ENCODE data around the gene PCNP.
"Not testable (repeated sequence)": the region's sequence is repeated elsewhere in the genome, so short reads cannot be mapped to it uniquely, and the experiment has no call there.

Gene PCNP

DNA sequence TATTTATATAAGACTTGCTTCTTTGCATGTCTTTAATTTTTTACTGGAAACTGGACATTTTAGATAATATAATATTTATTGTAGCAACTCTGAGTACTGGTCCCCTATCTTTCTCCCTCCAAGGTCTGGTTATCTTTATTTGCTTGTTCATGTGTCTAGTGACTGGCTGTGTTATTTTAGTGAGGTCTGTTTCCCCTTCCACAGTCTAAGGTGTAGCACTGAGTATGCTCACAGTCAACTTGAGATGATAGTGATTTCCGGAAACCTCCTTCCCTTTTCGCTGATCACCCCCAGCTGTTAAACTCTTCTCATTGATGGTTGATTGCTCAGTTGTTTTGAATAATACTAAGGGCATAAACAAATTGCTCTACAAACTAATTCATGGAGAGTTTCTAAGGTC is 37.0 kb downstream of the PCNP start:
- Histone ChIP-seq H3K27me3 (replicated peaks; ENCODE audit: control insufficient read depth, insufficient read depth, low read length, poor library complexity, severe bottlenecking) (no peaks in the 10 kb centered on the region), H3K9me3 (ENCODE audit: control insufficient read depth, low read length) (no peaks in the 10 kb centered on the region), H3K27ac (ENCODE audit: insufficient read depth, low read length, poor library complexity, severe bottlenecking) (no peak overlapping the region), H3K4me3 (ENCODE audit: insufficient read depth, low read depth, low read length, poor library complexity, severe bottlenecking) (no peak overlapping the region), H3K4me1 (ENCODE audit: control insufficient read depth, insufficient read depth, low read length, poor library complexity, severe bottlenecking) (no peaks in the 10 kb centered on the region), H3K36me3 (ENCODE audit: control insufficient read depth, insufficient read depth, low read length) (no peaks in the 10 kb centered on the region)
- DNase-seq = no peak

DNA sequence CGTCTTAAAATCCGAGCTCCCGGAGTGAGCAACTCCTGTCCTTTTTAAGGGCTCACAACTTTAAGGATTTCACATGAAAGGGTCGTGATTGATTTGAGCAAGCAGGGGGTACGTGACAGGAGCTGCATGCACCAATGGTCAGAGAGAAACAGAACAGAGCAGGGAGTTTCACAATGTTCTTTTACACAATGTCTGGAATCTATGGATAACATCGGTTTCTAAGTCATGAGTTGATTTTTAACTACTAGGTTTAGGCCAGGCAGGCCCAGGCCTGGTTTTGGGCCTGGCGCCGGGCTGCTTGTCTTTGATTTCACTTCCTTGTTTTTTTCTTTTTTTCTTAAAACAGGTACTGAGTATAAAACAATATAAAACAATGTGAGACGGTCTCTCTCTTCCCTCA is 39.0 kb downstream of the PCNP start:
- DNase-seq; H3K4me1 ChIP-seq (ENCODE audit: control insufficient read depth, insufficient read depth, low read length, poor library complexity, severe bottlenecking); H3K27me3 ChIP-seq (replicated peaks; ENCODE audit: control insufficient read depth, insufficient read depth, low read length, poor library complexity, severe bottlenecking); H3K4me3 ChIP-seq (ENCODE audit: insufficient read depth, low read depth, low read length, poor library complexity, severe bottlenecking); H3K27ac ChIP-seq (ENCODE audit: insufficient read depth, low read length, poor library complexity, severe bottlenecking); H3K9me3 ChIP-seq (ENCODE audit: control insufficient read depth, low read length); H3K36me3 ChIP-seq (ENCODE audit: control insufficient read depth, insufficient read depth, low read length): not testable (repeated sequence)

GRCh38 chr3:101615525-101615924 is 41.5 kb downstream of the PCNP start:
- Histone ChIP-seq H3K27ac (ENCODE audit: insufficient read depth, low read length, poor library complexity, severe bottlenecking) (no peak overlapping the region), H3K27me3 (replicated peaks; ENCODE audit: control insufficient read depth, insufficient read depth, low read length, poor library complexity, severe bottlenecking) (no peaks in the 10 kb centered on the region), H3K4me3 (ENCODE audit: insufficient read depth, low read depth, low read length, poor library complexity, severe bottlenecking) (no peak overlapping the region), H3K9me3 (ENCODE audit: control insufficient read depth, low read length) (no peaks in the 10 kb centered on the region), H3K36me3 (ENCODE audit: control insufficient read depth, insufficient read depth, low read length) (no peaks in the 10 kb centered on the region), H3K4me1 (ENCODE audit: control insufficient read depth, insufficient read depth, low read length, poor library complexity, severe bottlenecking) (no peaks in the 10 kb centered on the region)
- no peak for DNase-seq

- Histone ChIP-seq H3K36me3 (ENCODE audit: control insufficient read depth, insufficient read depth, low read length) (no peaks in the 10 kb centered on the region), H3K27me3 (replicated peaks; ENCODE audit: control insufficient read depth, insufficient read depth, low read length, poor library complexity, severe bottlenecking) (no peaks in the 10 kb centered on the region), H3K27ac (ENCODE audit: insufficient read depth, low read length, poor library complexity, severe bottlenecking) (no peak overlapping the region), H3K4me3 (ENCODE audit: insufficient read depth, low read depth, low read length, poor library complexity, severe bottlenecking) (no peak overlapping the region), H3K9me3 (ENCODE audit: control insufficient read depth, low read length) (no peaks in the 10 kb centered on the region), H3K4me1 (ENCODE audit: control insufficient read depth, insufficient read depth, low read length, poor library complexity, severe bottlenecking) (no peaks in the 10 kb centered on the region)
- no peak for DNase-seq
Observed at GRCh38 chr3:101617478-101617877, 43.5 kb downstream of the PCNP start.

DNA sequence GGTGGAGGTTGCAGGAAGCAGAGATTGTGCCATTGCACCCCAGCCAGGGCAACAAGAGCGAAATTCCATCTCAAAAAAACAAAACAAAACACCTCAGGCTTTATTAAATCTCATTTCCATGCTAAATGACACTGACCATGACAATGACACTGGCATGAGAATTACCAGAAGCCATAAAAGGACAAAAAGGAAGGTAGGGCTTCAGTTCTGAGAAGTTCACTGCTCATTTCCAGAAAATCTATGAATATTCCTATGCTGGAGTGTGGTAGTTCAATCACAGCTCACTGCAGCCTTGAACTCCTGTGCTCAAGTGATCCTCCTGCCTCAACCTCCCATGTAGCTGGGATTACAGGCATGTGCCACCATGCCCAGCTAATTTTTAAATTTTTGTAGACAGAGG is 44.7 kb downstream of the PCNP start:
- Histone ChIP-seq H3K9me3 (ENCODE audit: control insufficient read depth, low read length) (no peaks in the 10 kb centered on the region), H3K4me1 (ENCODE audit: control insufficient read depth, insufficient read depth, low read length, poor library complexity, severe bottlenecking) (no peaks in the 10 kb centered on the region), H3K27ac (ENCODE audit: insufficient read depth, low read length, poor library complexity, severe bottlenecking) (no peak overlapping the region), H3K27me3 (replicated peaks; ENCODE audit: control insufficient read depth, insufficient read depth, low read length, poor library complexity, severe bottlenecking) (no peaks in the 10 kb centered on the region), H3K36me3 (ENCODE audit: control insufficient read depth, insufficient read depth, low read length) (no peaks in the 10 kb centered on the region), H3K4me3 (ENCODE audit: insufficient read depth, low read depth, low read length, poor library complexity, severe bottlenecking) (no peak overlapping the region)
- no peak for DNase-seq

GRCh38 chr3:101619734-101620133 is 45.8 kb downstream of the PCNP start:
- H3K36me3 ChIP-seq (ENCODE audit: control insufficient read depth, insufficient read depth, low read length) = no peaks in the 10 kb centered on the region
- no peaks in the 10 kb centered on the region for H3K27me3 ChIP-seq (replicated peaks; ENCODE audit: control insufficient read depth, insufficient read depth, low read length, poor library complexity, severe bottlenecking)
- H3K9me3 ChIP-seq (ENCODE audit: control insufficient read depth, low read length) = no peaks in the 10 kb centered on the region
- no peak for DNase-seq
- no peaks in the 10 kb centered on the region for H3K4me1 ChIP-seq (ENCODE audit: control insufficient read depth, insufficient read depth, low read length, poor library complexity, severe bottlenecking)
- H3K4me3 ChIP-seq (ENCODE audit: insufficient read depth, low read depth, low read length, poor library complexity, severe bottlenecking) = no peak overlapping the region
- H3K27ac ChIP-seq (ENCODE audit: insufficient read depth, low read length, poor library complexity, severe bottlenecking) = no peak overlapping the region

GRCh38 chr3:101623656-101624055 is 49.7 kb downstream of the PCNP start:
- no peak for DNase-seq
- Histone ChIP-seq H3K27me3 (replicated peaks; ENCODE audit: control insufficient read depth, insufficient read depth, low read length, poor library complexity, severe bottlenecking) (no peaks in the 10 kb centered on the region), H3K36me3 (ENCODE audit: control insufficient read depth, insufficient read depth, low read length) (no peaks in the 10 kb centered on the region), H3K9me3 (ENCODE audit: control insufficient read depth, low read length) (no peaks in the 10 kb centered on the region), H3K27ac (ENCODE audit: insufficient read depth, low read length, poor library complexity, severe bottlenecking) (no peak overlapping the region), H3K4me1 (ENCODE audit: control insufficient read depth, insufficient read depth, low read length, poor library complexity, severe bottlenecking) (no peaks in the 10 kb centered on the region), H3K4me3 (ENCODE audit: insufficient read depth, low read depth, low read length, poor library complexity, severe bottlenecking) (no peak overlapping the region)

DNA sequence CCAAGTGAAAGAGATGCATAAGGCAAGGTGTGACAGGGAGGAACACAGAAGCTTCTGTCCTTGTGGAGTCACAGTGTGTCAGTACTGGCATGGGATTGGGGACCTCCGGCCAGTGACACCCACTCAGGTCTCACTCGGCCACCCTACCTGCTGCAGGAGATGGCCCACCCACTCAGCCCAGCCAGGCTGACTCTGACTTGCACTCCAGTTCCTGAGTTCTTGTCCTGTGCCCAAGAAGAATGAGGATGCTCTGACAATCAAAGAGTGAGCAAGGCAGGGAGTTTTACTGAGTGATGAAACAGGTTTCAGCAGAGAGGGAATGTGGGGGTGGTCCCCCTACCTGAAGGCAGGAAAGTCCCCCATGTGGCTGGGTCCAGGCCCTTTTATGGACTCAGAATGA is 50.9 kb downstream of the PCNP start:
- H3K36me3 ChIP-seq (ENCODE audit: control insufficient read depth, insufficient read depth, low read length) = no peaks in the 10 kb centered on the region
- DNase-seq = no peak

DNA sequence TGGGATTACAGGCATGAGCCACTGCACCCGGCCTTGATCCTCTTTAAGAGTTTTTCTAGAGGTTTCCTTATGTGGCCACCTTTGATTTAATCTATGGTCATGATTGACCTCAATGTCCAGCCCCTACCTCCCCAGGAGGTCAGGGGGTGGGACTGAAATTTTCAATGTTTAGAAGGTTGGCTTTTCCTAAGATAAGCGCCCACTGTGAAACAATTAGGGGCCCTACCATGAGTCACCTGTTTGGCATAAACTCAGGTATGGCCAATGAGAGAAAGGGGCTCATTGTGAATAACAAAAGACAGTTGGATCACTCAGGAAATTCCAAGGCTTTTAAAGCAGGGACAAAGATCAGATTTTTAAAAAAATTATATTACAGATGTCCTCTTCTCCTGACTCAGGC is 51.9 kb downstream of the PCNP start:
- Histone ChIP-seq H3K9me3 (ENCODE audit: control insufficient read depth, low read length) (no peaks in the 10 kb centered on the region), H3K36me3 (ENCODE audit: control insufficient read depth, insufficient read depth, low read length) (no peaks in the 10 kb centered on the region), H3K27ac (ENCODE audit: insufficient read depth, low read length, poor library complexity, severe bottlenecking) (no peak overlapping the region), H3K4me1 (ENCODE audit: control insufficient read depth, insufficient read depth, low read length, poor library complexity, severe bottlenecking) (no peaks in the 10 kb centered on the region), H3K27me3 (replicated peaks; ENCODE audit: control insufficient read depth, insufficient read depth, low read length, poor library complexity, severe bottlenecking) (no peaks in the 10 kb centered on the region), H3K4me3 (ENCODE audit: insufficient read depth, low read depth, low read length, poor library complexity, severe bottlenecking) (no peak overlapping the region)
- DNase-seq = no peak

More for the DNA sequence above, 50.9 kb downstream of the PCNP start:
- no peak overlapping the region for H3K4me3 ChIP-seq (ENCODE audit: insufficient read depth, low read depth, low read length, poor library complexity, severe bottlenecking)
- H3K4me1 ChIP-seq (ENCODE audit: control insufficient read depth, insufficient read depth, low read length, poor library complexity, severe bottlenecking) = no peaks in the 10 kb centered on the region
- no peaks in the 10 kb centered on the region for H3K27me3 ChIP-seq (replicated peaks; ENCODE audit: control insufficient read depth, insufficient read depth, low read length, poor library complexity, severe bottlenecking)
- H3K27ac ChIP-seq (ENCODE audit: insufficient read depth, low read length, poor library complexity, severe bottlenecking) = no peak overlapping the region
- H3K9me3 ChIP-seq (ENCODE audit: control insufficient read depth, low read length) = no peaks in the 10 kb centered on the region

GRCh38 chr3:101629219-101629618 is 55.2 kb downstream of the PCNP start:
- Histone ChIP-seq H3K4me3 (ENCODE audit: insufficient read depth, low read depth, low read length, poor library complexity, severe bottlenecking) (no peak overlapping the region), H3K9me3 (ENCODE audit: control insufficient read depth, low read length) (no peaks in the 10 kb centered on the region), H3K4me1 (ENCODE audit: control insufficient read depth, insufficient read depth, low read length, poor library complexity, severe bottlenecking) (no peaks in the 10 kb centered on the region), H3K27ac (ENCODE audit: insufficient read depth, low read length, poor library complexity, severe bottlenecking) (no peak overlapping the region), H3K27me3 (replicated peaks; ENCODE audit: control insufficient read depth, insufficient read depth, low read length, poor library complexity, severe bottlenecking) (no peaks in the 10 kb centered on the region), H3K36me3 (ENCODE audit: control insufficient read depth, insufficient read depth, low read length) (no peaks in the 10 kb centered on the region)
- no peak for DNase-seq
